Prostate gland (tissue), 2 donors: Measurements from ENCODE around the gene UNC13B.

Experiments
- CTCF ChIP-seq, 4 experiments: fragments of 200-600 bp in 2 of 4; fragments of 450-650 bp in 2 of 4; sonication (generic) in 2 of 4; IDR thresholded peaks; 1 replicate in 3 of 4; 2 replicates in 1 of 4; pipeline ENCODE4 v1.5.1; 2016 to 2019; ENCODE audit warnings: antibody characterized with exemption in 4 of 4, mild to moderate bottlenecking in 2 of 4, moderate library complexity in 2 of 4
- POLR2A ChIP-seq: fragments of 450-650 bp; IDR thresholded peaks from one replicate; pipeline ENCODE4 v1.6.1; 2016; ENCODE audit warnings: antibody characterized with exemption, mild to moderate bottlenecking
- POLR2AphosphoS5 ChIP-seq: sonication (generic); formaldehyde crosslinking; IDR thresholded peaks from one replicate; pipeline ENCODE4 v1.6.1; 2017; ENCODE audit warnings: antibody characterized with exemption

GRCh38 chr9:35406183-35406959, 244.6 kb downstream of the UNC13B start:
- TF ChIP-seq CTCF (IDR thresholded peaks at IDR 0.05) (peak in 1 of 4 experiments; percentile 6), POLR2AphosphoS5 (peak; percentile 45), POLR2A (no peak)
